SHP77 treated with DMSO at 0.1 percent for 48 hours (cell line): Measurements from ENCODE around the gene TICAM2.
A peak's percentile ranks its signal among the peaks of the same experiment; 100 is the strongest.

Experiments
- DNase-seq: peaks from one replicate; lab custom pipeline; 2025; lab: John Stamatoyannopoulos, UW

The TICAM2 gene

DNA sequence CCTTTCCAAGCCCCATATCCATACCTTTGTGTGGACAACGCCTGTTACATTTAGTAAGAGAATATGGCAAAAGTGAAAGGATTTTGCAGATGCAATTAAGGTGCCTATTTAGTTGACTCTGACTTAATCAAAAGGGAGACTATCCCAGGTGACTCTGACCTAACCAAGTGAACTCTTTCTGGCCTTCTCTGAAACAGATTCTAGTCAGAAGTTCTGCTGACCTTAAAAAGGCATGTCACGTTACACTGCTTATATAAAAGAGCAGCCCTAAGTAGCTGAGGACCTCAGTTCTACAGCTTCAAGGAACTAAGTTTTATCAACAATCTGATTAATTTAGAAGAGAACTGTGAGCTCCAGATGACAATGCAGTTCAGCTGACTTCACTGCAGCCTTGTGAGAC is 5.7 kb upstream of the TICAM2 start:
- DNase-seq = no peak

DNA sequence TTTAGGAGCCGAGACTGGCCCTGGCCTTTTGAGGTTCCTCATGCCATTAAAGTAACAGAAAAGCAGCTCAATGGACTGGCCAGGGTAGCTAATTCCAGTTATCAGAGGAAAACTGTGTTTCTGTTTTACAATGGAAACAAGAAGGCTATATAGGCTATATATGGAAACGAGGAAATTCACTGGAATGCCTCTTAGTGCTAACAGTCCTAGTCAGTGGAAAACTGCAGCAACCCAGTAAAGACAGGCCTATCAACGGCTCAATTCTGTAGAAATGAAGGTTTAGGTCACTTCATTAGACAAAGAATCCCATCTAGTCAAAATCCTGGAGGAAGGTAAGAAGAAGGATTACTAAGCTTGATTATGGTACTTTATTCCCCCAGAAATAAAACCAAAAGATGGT is 3.2 kb upstream of the TICAM2 start:
- no peak for DNase-seq

DNA sequence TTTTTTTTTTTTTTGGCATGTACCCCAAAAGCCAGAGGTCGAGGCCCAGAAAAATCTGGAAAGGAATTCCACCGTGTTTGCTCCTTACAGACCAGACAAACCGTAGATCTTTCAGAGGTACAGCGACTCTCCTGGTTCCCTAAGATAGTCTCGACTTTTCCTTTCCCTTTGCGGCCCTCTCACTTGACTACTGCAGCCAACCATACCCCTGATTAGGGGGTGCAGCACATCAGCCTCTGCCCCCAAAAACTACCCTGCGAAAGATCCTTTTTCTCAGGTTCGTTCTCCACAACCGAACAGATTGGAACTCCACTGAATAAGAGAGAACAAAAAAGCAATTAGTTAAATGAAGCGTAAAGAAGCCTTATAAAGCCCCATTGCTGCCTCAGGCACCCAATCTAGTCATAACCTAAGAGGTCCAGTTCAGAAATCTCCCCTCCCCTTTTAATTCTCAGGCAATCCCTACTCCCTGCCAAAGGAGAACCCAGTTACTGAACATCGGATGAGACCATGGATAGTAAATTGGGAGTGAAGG is 379 bp upstream of the TICAM2 start:
- no peak for DNase-seq

DNA sequence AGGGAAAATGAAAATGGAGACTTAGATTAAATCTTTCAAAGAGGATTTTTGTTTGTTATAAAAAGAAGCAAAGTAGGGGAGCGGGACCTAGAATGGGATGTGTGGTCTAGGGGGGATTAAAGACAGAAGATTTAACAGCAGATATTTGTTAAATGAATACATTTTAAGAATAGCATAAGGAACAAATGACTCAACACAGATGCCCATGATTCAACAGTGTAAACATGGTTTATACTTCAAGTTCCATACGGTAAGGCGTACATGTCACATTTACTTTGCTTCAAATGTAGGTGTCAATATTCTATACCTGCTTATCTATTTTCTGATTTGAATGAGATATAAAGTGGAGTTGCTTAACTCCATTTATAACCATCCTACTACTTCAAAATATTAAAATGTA is 1.5 kb downstream of the TICAM2 start:
- DNase-seq = no peak

- DNase-seq = no peak
Observed at GRCh38 chr5:115599924-115600323, 2.4 kb downstream of the TICAM2 start.

DNA sequence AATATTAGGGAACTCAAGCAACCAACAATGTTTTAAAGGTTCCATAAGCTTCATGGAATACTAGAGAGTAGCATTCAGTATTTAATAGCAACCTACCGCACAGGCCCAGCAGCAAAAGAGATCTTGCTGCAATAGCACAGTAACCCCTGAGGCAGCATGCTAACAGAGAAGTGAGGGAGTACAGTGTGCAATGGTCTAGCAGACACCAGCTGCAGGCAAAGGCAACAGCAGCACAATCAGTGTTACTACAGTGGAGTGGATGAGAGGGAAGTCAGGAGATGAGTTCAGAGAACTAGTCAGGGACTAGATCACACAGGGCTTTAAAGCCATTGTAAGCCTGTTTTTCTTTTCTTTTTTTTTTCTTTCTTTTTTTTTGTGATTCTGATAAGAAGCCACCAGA is 2.8 kb downstream of the TICAM2 start:
- no peak for DNase-seq

GRCh38 chr5:115594128-115595047 is 7.9 kb downstream of the TICAM2 start:
- DNase-seq = no peak

GRCh38 chr5:115589043-115589442 is 13.2 kb downstream of the TICAM2 start:
- no peak for DNase-seq

DNA sequence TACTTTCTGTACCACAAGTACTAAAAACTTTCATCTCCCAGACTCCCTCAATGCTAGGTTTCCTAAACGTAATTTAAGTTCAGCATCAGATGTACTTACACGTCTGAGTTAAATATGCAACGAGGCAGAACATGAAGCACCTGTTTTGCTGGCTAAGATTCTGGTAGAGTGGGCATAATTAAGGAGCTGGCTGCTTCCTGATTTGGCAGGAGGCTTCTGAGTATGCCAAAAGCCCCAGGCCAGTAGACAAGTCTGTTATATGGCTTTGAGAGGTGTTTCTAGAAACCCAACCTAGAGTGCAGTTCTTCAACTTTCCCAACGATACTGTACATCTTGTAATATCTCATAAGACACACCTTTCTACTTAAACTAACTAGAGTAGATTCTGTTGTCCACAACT is 13.6 kb downstream of the TICAM2 start:
- DNase-seq = no peak

- peak; percentile 21 for DNase-seq
Observed at GRCh38 chr5:115586525-115587146, 15.6 kb downstream of the TICAM2 start.

DNA sequence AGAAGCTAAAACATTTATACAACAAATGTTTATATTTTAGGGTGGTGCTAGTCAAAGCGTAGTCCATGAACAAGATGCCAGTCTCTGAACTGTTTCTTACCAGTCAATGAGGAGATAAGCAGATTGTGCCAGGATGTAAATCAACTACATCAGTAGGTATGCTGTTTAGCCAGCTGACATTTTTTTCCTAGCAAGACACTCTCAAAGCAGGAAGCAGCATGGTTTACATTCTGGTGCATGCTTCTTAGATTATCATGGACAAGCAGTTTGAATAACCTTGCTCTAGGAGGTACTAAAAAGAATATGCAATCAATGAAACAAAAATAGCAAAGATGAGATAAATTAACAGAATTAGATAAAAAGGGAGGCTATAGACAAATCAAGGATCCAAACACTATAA is 17.0 kb downstream of the TICAM2 start:
- no peak for DNase-seq

GRCh38 chr5:115584501-115584900 is 17.8 kb downstream of the TICAM2 start:
- DNase-seq = no peak

DNA sequence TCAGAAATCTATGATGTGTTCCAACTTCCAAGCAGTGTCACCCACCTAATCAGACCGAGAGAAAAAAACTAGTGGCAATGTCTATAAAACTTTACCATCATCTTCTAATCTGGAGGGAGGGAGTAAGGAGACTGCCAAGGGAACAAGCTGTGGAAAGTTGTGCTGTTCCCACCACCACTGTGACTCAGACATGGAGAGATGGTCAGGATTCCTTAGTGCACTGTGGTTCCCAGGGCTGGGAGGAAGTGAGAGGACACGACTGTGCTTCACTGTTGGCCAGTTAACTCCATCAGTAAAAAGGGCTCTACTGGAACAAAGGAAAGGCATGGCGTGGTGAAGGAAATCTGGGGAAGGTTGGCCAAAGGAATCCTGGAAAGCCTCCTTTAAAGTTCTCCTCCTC is 18.8 kb downstream of the TICAM2 start:
- DNase-seq = no peak

DNA sequence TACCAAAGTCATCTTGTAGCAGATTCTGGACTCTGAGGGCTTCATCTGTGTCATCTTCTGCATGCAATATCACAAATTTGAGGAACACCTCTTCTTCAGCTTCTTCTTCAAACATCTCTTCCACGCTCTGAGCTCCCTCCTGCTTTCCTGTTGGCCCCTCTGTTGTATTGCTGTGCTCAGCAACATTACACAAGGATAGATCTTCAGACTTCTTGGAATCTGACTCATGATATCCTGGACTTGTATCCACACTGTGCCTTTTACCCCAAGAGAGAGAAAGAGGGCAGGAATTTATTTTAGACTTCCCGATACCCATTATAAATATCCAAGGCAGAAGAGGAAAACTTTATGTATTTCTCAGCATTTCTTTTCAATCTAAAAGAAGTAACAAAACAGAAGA is 21.3 kb downstream of the TICAM2 start:
- no peak for DNase-seq

GRCh38 chr5:115579747-115580173 is 22.5 kb downstream of the TICAM2 start:
- DNase-seq = no peak

DNA sequence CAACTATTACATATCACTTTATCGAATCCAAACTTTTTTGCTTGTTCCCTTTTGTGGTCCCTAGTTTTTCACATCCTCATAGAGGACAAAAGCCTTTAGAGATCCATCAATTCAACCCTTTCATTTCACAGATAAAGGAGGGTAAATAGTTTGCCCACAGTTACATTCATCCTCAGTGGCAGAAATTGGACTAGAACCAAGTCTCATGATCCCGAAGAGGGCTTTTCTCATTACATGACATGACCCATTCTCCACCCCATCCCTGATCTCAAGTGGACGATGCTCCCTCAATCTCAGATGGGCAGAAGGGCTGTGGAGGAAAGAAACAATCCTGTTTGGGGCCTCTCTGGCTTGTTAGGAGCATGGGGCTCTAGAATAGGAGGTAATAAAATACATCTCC is 23.1 kb downstream of the TICAM2 start:
- no peak for DNase-seq

- no peak for DNase-seq
Observed at GRCh38 chr5:115578657-115579056, 23.6 kb downstream of the TICAM2 start.

DNA sequence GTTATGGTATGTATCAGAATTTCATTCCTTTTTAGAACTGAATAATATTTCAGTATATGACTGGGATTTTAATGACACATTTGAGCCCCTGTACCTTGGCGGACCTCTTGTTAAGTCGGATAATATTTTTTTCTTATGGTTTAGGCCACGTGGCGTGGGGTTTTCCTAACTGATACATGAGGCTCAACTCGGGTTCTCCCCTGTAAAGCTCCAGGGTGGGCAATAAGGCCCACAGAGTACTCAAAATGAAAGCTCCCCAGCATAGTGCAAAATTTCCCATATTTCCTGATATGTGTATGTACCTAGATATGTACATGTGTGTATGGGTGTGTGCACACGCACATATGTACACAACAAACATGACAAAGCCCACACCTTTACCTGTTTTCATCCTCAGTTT is 24.5 kb downstream of the TICAM2 start:
- DNase-seq = no peak

DNA sequence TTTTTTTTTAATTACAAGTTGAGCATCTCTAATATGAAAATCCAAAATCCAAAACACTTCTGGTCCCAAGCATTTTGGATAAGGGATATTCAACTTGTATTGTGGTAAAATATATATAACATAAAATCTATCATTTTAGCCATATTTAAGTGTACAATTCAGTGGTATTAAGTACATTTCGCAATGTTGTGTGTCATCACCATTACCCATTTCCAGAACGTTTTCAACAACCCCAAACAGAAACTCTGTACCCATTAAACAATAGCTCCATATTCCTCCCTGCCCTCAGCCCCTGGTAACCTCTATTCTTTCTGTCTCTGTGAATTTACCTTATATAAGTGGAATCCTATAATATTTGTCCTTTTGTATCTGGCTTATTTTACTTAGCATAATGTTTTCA is 24.9 kb downstream of the TICAM2 start:
- no peak for DNase-seq

DNA sequence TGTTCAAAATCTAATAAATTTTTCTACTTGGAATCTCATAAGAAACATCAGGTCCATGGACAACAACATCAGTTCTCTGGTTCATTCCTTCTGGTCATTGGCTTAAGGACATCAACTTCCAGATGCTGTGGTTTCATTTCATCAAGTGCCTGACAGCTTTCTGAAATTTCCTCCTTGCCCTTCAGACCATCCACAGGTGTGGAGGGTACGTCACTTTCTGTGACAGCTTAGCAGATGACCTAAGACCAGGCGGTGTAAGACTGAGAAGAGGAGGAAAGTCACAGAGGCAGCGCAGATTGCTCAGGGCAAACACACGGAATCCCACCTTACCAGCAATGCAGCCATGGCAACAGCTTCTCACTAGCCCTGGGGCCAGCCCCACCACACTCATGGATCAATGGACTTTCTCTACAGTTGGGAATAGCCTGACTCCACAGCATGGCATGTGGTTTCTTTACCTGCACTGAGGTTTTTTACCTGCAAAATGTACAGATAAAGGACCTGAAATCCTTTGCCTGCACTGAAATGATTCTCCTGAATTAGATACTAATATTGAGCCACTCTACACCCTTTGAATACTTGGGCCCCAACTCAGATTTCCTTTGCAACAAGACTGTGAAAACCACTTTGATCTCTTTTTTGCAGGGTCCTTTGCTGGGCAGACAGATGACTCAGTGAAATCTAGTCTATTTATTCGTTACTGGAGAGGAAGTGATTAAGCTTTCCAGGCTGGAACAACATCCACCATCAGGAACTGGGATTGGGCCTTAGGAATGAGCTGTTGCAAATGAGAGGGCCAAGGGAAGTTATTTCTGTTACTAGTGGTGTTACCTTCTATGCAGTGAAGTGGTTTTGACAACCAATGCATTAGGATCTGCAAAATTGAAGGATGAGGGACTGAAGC is 26.9 kb downstream of the TICAM2 start:
- DNase-seq = no peak

- no peak for DNase-seq
Observed at GRCh38 chr5:115573133-115573532, 29.1 kb downstream of the TICAM2 start.

DNA sequence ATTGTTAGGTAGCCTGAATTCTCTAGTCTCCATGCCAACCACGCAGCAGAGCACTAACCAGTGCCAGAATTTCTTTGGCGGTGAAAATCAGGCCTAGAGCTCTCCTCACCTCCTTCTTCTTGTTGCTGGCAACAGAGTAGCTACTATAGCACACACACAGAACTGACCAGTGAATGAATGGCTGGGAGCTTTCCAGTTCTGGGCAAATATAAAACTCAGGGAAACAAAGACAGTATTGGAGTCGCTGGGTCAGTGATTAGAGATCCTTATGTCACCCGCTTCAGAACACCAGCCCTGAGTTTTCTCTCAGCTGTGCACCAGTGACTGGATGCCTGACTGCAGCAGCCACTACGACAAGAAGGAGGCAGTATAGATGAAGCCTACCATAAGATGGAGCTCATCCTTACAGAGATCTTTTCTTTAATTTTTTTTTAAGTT is 30.8 kb downstream of the TICAM2 start:
- DNase-seq = no peak
